Iris pigment epithelial cell (primary cell): ENCODE data around the gene CLEC18A.
"Not testable (repeated sequence)": the region's sequence is repeated elsewhere in the genome, so short reads cannot be mapped to it uniquely, and the experiment has no call there.

ENCODE experiments used
- DNase-seq: peaks from one replicate; pipeline ENCODE4 v3.0.0-alpha.2; 2011; ENCODE audit warnings: low read depth

Gene CLEC18A

GRCh38 chr16:69951017-69951671 is at the start of gene CLEC18A:
Gene CLEC18A, plus strand, starts transcription at chr16:69951334. Its CDS starts 33 bp downstream, at chr16:69951367.
- not testable (repeated sequence) for DNase-seq

- no peak for DNase-seq
Observed at GRCh38 chr16:69903865-69904415, 47.2 kb upstream of the CLEC18A start.

- no peak for DNase-seq
Observed at GRCh38 chr16:69904495-69905170, 46.5 kb upstream of the CLEC18A start.

GRCh38 chr16:69905171-69905555 is 46.0 kb upstream of the CLEC18A start:
- no peak for DNase-seq

GRCh38 chr16:69906838-69907401 is 44.2 kb upstream of the CLEC18A start:
- peak; percentile 91 for DNase-seq

GRCh38 chr16:69909043-69909442 is 42.1 kb upstream of the CLEC18A start:
- no peak for DNase-seq

- DNase-seq, result no peak
Observed at GRCh38 chr16:69909760-69910159, 41.4 kb upstream of the CLEC18A start.

- DNase-seq, result no peak
Observed at GRCh38 chr16:69910964-69911363, 40.2 kb upstream of the CLEC18A start.

GRCh38 chr16:69916462-69916861 is 34.7 kb upstream of the CLEC18A start:
- no peak for DNase-seq

- DNase-seq, result no peak
Observed at GRCh38 chr16:69917311-69917710, 33.8 kb upstream of the CLEC18A start.

- peak; percentile 98 for DNase-seq
Observed at GRCh38 chr16:69917739-69918138, 33.4 kb upstream of the CLEC18A start.

- DNase-seq, result peak; percentile 24
Observed at GRCh38 chr16:69918241-69918640, 32.9 kb upstream of the CLEC18A start.

GRCh38 chr16:69921127-69921526 is 30.0 kb upstream of the CLEC18A start:
- peak; percentile 23 for DNase-seq

GRCh38 chr16:69922200-69922599 is 28.9 kb upstream of the CLEC18A start:
- no peak for DNase-seq

- DNase-seq, result no peak
Observed at GRCh38 chr16:69924041-69924775, 26.9 kb upstream of the CLEC18A start.

- DNase-seq, result peak; percentile 86
Observed at GRCh38 chr16:69924777-69925191, 26.4 kb upstream of the CLEC18A start.

- DNase-seq, result no peak
Observed at GRCh38 chr16:69925311-69925710, 25.8 kb upstream of the CLEC18A start.

GRCh38 chr16:69926241-69926640 is 24.9 kb upstream of the CLEC18A start:
- DNase-seq, result no peak

GRCh38 chr16:69927056-69927757 is 23.9 kb upstream of the CLEC18A start:
- DNase-seq, result peak; percentile 75

- DNase-seq, result no peak
Observed at GRCh38 chr16:69928856-69929400, 22.2 kb upstream of the CLEC18A start.

GRCh38 chr16:69929480-69929879 is 21.7 kb upstream of the CLEC18A start:
- no peak for DNase-seq
